Measurements from ENCODE around the gene VILL.

DNA sequence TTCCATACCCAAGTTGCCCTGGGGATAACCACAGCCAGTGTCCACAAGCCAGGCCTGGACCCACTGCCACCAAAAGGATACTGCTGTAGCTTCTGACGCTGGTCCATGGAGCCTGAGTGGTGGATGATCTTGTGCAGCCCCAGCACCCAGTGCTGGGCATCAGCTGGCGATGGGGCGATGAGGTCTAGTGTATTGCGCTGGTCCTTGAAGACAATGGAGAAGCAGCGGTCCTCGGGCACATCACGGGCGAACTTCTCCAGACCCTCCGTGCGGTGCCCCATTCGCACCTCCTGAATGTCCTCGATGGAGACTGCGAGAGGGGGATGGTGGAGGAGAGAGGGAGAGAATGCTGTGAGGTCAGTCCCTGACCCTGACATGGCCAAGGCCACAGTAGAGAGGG, 25.8 kb downstream of the VILL start:
- TF ChIP-seq CTCF (IDR thresholded peaks at IDR 0.05) = no peak
- TF ChIP-seq POLR2A (IDR thresholded peaks at IDR 0.05) = no peak

All from adrenal gland (tissue), 5 donors.